ENCODE measurements around the gene CTTNBP2. TPM values are rescaled to one million over a fixed set of nuclear protein-coding genes. Genes with fewer than 3 reads are reported as not detected.

CTTNBP2 gene
- total and polyA plus RNA-seq, 10 of the 15 experiments (the other 5 are each of a cell fraction or from before 2014, with no cell fraction given), result 0.04 to 0.43 TPM; not detected in 8

GRCh38 chr7:117780832-117781231, 92.4 kb downstream of the CTTNBP2 start (continued):
- TF ChIP-seq PML (IDR thresholded peaks at IDR 0.05; ENCODE audit: low read length) (no peak), YY1 (IDR thresholded peaks at IDR 0.05; ENCODE audit: low read depth, low read length) (no peak), ATF3 (IDR thresholded peaks at IDR 0.05; ENCODE audit: borderline replicate concordance, extremely low read depth, low read depth, low read length) (no peak), TARDBP (IDR thresholded peaks at IDR 0.05; ENCODE audit: borderline replicate concordance) (no peak), EP300 (IDR thresholded peaks at IDR 0.05; ENCODE audit: borderline replicate concordance in 1 of 2, control insufficient read depth in 1 of 2, low read depth in 2 of 2, low read length in 2 of 2) (peak; percentile 48 to 71; a peak in 3 of 4 replicates), LARP7 (IDR thresholded peaks at IDR 0.05) (no peak), NRF1 (conservative IDR thresholded peaks at IDR 0.05; ENCODE audit: low read depth, low read length) (no peak), WRNIP1 (IDR thresholded peaks at IDR 0.05; ENCODE audit: borderline replicate concordance, low read depth, low read length) (no peak), SRF (IDR thresholded peaks at IDR 0.05; ENCODE audit: low read depth in 2 of 2, low read length in 2 of 2) (peak in 1 of 2 experiments; percentile 53; a peak in 1 of 4 replicates), SREBF1 (IDR thresholded peaks at IDR 0.05; ENCODE audit: low read length) (no peak), CBX3 (IDR thresholded peaks at IDR 0.05; ENCODE audit: borderline replicate concordance, low read depth) (no peak), GABPA (IDR thresholded peaks at IDR 0.05; ENCODE audit: low read depth) (peak; percentile 48; the same call in 1 of the 2 replicates), SMC3 (IDR thresholded peaks at IDR 0.05; ENCODE audit: borderline replicate concordance, low read length) (no peak), CHD4 (IDR thresholded peaks at IDR 0.05) (no peak), TAF1 (IDR thresholded peaks at IDR 0.05; ENCODE audit: borderline replicate concordance, low read depth, low read length) (0 out of 2 replicates have a peak, but pooled peaks have one; percentile 24), SPI1 (IDR thresholded peaks at IDR 0.05; ENCODE audit: borderline replicate concordance, insufficient read depth, low read depth, low read length) (no peak), NKRF (conservative IDR thresholded peaks at IDR 0.05) (no peak), POLR2A (IDR thresholded peaks at IDR 0.05; ENCODE audit: low read depth, low read length) (no peak), ZNF274 (IDR thresholded peaks at IDR 0.05; ENCODE audit: insufficient read depth, insufficient read length) (no peak), BHLHE40 (IDR thresholded peaks at IDR 0.05; ENCODE audit: borderline replicate concordance in 1 of 2, low read depth in 2 of 2, low read length in 1 of 2) (peak in 1 of 2 experiments; percentile 33; a peak in 2 of 4 replicates), MTA3 (IDR thresholded peaks at IDR 0.05; ENCODE audit: borderline replicate concordance, low read length) (peak; percentile 61; the same call in 1 of the 2 replicates), CEBPB (IDR thresholded peaks at IDR 0.05; ENCODE audit: borderline replicate concordance in 1 of 2, low read depth in 2 of 2, low read length in 2 of 2) (no peak), EED (IDR thresholded peaks at IDR 0.05; ENCODE audit: low read depth) (0 out of 2 replicates have a peak, but pooled peaks have one; percentile 26), RB1 (IDR thresholded peaks at IDR 0.05; ENCODE audit: borderline replicate concordance) (no peak), POU2F2 (IDR thresholded peaks at IDR 0.05; ENCODE audit: borderline replicate concordance, low read depth, low read length) (no peak), SIN3A (IDR thresholded peaks at IDR 0.05; ENCODE audit: low read depth, low read length) (no peak)
- TF ChIP-seq, protein P1, sequence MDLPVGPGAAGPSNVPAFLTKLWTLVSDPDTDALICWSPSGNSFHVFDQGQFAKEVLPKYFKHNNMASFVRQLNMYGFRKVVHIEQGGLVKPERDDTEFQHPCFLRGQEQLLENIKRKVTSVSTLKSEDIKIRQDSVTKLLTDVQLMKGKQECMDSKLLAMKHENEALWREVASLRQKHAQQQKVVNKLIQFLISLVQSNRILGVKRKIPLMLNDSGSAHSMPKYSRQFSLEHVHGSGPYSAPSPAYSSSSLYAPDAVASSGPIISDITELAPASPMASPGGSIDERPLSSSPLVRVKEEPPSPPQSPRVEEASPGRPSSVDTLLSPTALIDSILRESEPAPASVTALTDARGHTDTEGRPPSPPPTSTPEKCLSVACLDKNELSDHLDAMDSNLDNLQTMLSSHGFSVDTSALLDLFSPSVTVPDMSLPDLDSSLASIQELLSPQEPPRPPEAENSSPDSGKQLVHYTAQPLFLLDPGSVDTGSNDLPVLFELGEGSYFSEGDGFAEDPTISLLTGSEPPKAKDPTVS (IDR thresholded peaks at IDR 0.05; ENCODE audit: low read depth, low read length), result no peak
